NCI-H526 treated with DMSO at 0.1 percent for 48 hours (cell line): Measurements from ENCODE around the gene C19orf81.
"Not testable (repeated sequence)": the region's sequence is repeated elsewhere in the genome, so short reads cannot be mapped to it uniquely, and the experiment has no call there.

Experiments used
- DNase-seq: peaks from one replicate; lab custom pipeline; 2025; lab: John Stamatoyannopoulos, UW

C19orf81 gene

GRCh38 chr19:50649433-50650391 lies at the start of gene C19orf81:
Gene C19orf81, plus strand, starts transcription at chr19:50649445. Its CDS starts 0 bp downstream, at chr19:50649445.
- peak; percentile 3 for DNase-seq

- no peak for DNase-seq
These were observed 47.7 kb upstream of the C19orf81 start for GRCh38 chr19:50601407-50602088.

- no peak for DNase-seq
These were observed 47.2 kb upstream of the C19orf81 start for GRCh38 chr19:50602089-50602422.

- DNase-seq: no peak
These were observed 46.7 kb upstream of the C19orf81 start for GRCh38 chr19:50602496-50602895.

- no peak for DNase-seq
These were observed 46.3 kb upstream of the C19orf81 start for GRCh38 chr19:50602935-50603334.

- not testable (repeated sequence) for DNase-seq
These were observed 44.8 kb upstream of the C19orf81 start for GRCh38 chr19:50604264-50605073.

DNA sequence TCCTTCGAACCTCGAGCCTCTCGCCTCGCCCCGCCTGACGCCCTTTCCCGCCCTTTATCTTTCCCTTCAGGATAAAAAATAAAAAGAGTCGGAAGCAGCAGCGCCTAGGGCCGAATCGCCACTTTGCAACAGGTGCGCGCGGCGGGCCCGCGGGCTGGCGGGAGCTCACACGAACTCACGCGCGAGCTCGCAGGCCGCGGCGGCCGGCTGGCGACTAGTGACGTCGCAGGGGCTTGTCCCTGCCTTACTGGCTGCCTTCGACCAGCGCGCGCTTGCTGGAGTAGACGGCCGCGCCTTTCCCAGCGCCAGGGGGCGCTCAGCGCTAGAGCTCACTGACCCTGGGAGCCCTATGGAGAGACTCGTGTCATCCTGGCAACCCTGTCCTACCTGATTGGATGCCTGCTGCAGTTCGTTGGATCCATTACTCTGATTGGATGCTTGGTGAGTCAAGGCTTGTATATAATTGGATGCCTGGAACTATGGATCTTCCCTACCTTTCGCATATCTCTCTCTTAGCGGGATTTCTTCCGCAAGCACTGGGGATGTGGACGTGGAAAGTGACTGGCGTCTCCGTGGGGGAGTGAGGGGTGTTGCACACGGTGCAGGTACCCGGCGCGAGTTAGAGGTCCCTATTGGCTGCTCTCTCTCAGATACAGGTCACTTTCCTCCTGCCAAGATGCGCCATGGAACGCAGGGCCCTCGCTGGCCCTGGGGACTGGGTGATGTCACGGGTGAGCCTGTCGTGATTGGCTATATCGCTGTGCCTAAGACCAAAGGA lies 43.0 kb upstream of the C19orf81 start:
- DNase-seq: not testable (repeated sequence)

DNA sequence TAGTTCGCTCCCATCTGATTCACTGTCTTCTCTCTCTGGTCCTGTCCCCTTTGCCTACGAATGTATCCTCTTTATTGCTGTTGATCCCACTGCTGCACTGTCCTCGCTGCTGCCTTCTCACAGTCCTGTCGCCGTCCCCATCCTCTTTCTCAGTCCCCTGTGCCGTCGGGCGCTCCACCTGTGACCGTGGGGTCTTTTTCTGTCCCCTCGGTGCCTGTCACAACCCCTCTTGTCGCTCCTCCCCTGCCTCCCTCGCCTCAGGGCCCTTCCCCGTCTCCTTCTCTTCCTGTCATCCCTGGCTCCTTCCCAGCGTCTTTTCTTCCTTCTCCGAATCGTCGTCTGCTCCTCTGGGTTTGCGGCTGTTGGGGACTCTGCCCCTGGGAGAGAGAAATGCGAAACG lies 41.9 kb upstream of the C19orf81 start:
- no peak for DNase-seq

GRCh38 chr19:50607874-50608785 lies 41.1 kb upstream of the C19orf81 start:
- DNase-seq: no peak

- DNase-seq: not testable (repeated sequence)
These were observed 36.5 kb upstream of the C19orf81 start for GRCh38 chr19:50612504-50613404.

DNA sequence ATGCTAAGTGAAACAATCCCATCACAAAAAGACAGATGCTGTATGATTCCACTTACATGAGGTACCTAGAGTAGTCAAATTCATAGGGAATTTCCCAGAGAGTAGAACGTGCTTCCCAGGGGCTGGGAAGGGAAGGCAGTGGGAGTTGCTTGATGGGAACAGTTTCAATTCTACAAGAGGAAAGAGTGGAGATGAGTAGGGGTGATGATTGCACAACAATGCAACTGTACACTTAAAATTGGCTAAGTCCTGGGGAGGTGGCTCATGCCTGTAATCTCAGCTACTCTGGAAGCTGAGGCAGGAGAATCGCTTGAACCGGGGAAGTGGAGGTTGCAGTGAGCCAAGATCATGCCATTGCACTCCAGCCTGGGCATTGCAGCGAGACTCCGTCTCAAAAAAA lies 30.9 kb upstream of the C19orf81 start:
- DNase-seq: not testable (repeated sequence)

GRCh38 chr19:50619184-50619583 lies 30.1 kb upstream of the C19orf81 start:
- DNase-seq: not testable (repeated sequence)

DNA sequence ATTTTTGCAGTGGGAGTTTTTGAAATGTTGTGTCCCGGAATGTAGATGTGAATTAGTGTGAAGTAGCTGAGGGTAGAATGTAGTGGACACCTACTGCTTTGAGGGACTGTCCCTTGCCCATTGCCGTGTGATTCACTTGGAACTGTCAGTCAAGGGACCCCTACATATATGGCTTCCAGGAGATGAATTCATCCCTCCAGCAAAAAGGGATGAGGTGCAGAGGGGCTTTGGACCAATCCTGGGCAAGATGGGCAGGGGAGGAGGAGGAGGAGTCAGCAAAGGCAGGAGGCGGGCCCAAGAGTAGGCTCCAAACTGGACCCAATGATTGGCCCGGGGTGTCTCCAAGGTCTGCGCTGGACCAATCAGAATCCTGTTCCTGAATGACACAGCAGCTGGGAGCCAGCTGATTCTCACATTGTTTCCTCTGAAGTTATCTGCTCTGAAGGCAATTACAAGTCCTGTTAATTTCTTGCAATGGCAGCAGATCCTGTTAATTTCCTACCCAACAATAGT lies 28.8 kb upstream of the C19orf81 start:
- DNase-seq: not testable (repeated sequence)

DNA sequence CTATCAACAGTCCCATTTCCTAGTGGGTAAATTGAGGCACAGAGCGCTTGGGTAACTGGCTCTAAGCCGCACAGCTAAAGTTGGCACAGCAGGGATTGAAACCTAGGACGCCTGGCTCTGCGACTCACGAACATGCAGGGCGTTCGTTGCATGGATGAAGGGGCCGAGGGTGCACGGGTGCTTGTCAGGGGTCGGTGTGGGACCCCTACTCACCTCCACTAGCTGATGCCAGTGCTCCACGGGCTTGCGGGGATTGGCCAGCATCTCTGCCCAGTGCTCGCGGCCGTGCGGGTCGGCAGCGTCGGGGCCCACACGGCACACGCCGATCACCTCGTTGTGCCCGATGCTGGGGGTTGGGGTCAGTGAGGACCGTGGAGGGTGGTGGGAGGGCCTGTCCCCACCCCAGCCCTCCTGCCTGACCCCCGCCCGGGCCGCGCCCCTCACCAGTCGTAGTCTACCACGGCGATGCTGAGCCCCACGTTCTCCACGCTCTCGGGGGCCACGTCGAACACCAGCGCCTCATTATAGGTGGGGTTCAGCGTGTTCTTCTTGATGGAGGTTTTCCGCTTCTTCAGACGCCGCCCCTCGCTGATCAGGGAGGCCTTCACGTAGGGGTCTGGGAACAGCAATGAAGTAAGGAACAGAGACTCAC lies 24.2 kb upstream of the C19orf81 start:
- no peak for DNase-seq

DNA sequence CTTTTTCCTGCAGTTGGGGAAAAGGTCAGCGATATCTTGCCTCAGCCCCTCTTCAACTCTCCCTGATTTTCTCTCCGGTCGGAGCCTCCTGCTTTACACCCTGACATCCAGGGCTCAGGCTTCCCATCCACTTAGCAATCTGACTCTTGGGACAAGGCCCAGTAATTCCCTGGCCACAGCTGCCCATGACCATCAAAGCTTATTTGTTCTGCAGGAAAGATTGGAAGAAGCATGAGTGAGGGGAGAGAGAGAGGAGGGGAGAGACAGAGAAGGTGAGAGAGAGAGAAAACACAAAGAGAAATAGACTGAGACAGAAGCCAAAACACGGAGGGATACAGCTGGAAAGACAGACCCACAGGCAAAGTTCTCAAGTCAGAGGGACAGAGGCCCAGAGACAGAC lies 23.2 kb upstream of the C19orf81 start:
- no peak for DNase-seq

- no peak for DNase-seq
These were observed 22.4 kb upstream of the C19orf81 start for GRCh38 chr19:50626795-50627194.

DNA sequence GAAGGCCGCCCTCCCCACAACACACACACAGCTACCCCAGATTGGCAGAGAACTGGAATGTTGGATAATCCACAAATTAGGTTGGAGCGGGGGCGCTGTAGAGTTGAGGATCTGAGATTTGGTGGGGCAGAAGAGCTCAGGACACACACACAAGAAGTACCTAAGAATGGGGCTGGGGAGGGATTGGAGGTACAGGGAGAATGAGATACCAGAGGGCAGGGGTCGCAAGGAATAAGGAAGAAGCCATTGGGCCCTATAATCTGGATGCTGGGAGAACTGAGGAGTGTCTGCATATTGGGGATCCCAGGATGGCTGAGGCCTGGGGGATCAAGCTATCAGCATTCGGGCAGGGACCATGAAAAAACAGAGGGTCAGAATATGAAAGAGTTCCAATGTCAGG lies 21.1 kb upstream of the C19orf81 start:
- DNase-seq: no peak

DNA sequence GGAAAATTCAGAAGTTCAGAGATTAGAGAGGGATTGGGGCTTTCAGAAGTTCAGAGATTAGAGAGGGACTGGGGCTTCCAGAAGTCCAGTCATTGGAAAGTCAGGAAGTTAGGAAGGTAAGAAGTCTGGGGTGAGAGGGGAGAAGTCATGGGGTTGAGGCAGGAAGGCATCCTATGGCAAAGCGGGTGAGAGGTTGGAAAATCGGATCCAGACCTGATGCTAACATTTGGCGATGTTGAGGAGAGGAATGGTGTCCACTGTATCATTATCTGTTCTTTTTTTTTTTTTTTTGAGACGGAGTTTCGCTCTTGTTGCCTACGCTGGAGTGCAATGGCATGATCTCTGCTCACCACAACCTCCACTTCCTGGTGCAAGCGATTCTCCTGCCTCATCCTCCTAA lies 20.7 kb upstream of the C19orf81 start:
- no peak for DNase-seq

DNA sequence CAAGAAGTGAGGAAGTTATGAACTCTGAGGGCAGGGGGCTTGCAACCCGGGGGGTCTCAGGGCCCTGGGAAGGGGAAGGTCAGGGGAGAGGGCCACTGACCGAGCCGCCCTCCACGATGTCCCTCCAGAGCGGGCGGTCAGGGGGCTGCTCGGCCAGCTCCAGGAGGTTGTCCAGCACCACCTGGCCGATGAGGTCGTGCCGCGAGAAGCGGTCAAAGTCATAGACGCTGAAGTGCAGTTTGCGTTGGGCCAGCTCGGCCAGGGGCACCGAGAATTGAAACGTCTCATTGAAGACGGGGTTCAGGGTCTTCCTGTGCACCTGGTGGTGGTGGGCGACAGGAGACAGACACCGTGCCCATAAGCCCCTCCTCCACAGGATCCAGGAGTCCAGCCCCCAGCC lies 20.1 kb upstream of the C19orf81 start:
- no peak for DNase-seq
